HEK293 (cell line): ENCODE results near the gene TMEM255A.
A peak's percentile ranks its signal among the peaks of the same experiment; 100 is the strongest.

Experiments
- BCL11B ChIP-seq: fragments of 450-650 bp; formaldehyde crosslinking; IDR thresholded peaks from 2 replicates; pipeline ENCODE4 v1.5.1; 2016; ENCODE audit warnings: low read depth, missing biosample characterization, missing genetic modification characterization
- HOXD13 ChIP-seq: sonication (generic); formaldehyde crosslinking; IDR thresholded peaks from 2 replicates; pipeline ENCODE4 v1.8.0; 2022; ENCODE audit warnings: missing genetic modification reagents, borderline replicate concordance
- KLF1 ChIP-seq: fragments of 450-650 bp; formaldehyde crosslinking; IDR thresholded peaks from 2 replicates; pipeline ENCODE4 v1.5.1; 2016; ENCODE audit warnings: missing biosample characterization, missing genetic modification characterization
- KLF8 ChIP-seq: fragments of 450-650 bp; formaldehyde crosslinking; IDR thresholded peaks from 2 replicates; pipeline ENCODE4 v1.5.1; 2016; ENCODE audit warnings: missing biosample characterization, missing genetic modification characterization
- SCRT2 ChIP-seq: fragments of 450-650 bp; formaldehyde crosslinking; IDR thresholded peaks from 2 replicates; pipeline ENCODE4 v1.5.1; 2016; ENCODE audit warnings: missing biosample characterization, missing genetic modification characterization
- TRIM28 ChIP-seq: IDR thresholded peaks from 2 replicates; pipeline ENCODE4 v1.6.1; 2011; ENCODE audit warnings: low read length, control low read depth, borderline replicate concordance
- ZBTB44 ChIP-seq: fragments of 450-650 bp; IDR thresholded peaks from 2 replicates; pipeline ENCODE4 v1.5.1; 2018; ENCODE audit warnings: missing biosample characterization, mild to moderate bottlenecking, missing genetic modification characterization
- ZBTB8A ChIP-seq: fragments of 450-650 bp; formaldehyde crosslinking; IDR thresholded peaks from 2 replicates; pipeline ENCODE4 v1.5.1; 2016; ENCODE audit warnings: missing biosample characterization, missing genetic modification characterization
- ZNF157 ChIP-seq: fragments of 450-650 bp; formaldehyde crosslinking; IDR thresholded peaks from 2 replicates; pipeline ENCODE4 v1.5.1; 2016; ENCODE audit warnings: missing biosample characterization, missing genetic modification characterization
- ZNF175 ChIP-seq: fragments of 450-650 bp; formaldehyde crosslinking; IDR thresholded peaks from 2 replicates; pipeline ENCODE4 v1.5.1; 2016; ENCODE audit warnings: missing biosample characterization, missing genetic modification characterization
- ZNF2 ChIP-seq: fragments of 450-650 bp; formaldehyde crosslinking; IDR thresholded peaks from 2 replicates; pipeline ENCODE4 v1.5.1; 2016; ENCODE audit warnings: missing biosample characterization, missing genetic modification characterization
- ZNF214 ChIP-seq: fragments of 450-650 bp; formaldehyde crosslinking; IDR thresholded peaks from 2 replicates; pipeline ENCODE4 v1.5.1; 2017; ENCODE audit warnings: missing biosample characterization, mild to moderate bottlenecking, missing genetic modification characterization, borderline replicate concordance
- ZNF239 ChIP-seq: fragments of 450-650 bp; formaldehyde crosslinking; IDR thresholded peaks from 2 replicates; pipeline ENCODE4 v1.5.1; 2016; ENCODE audit warnings: missing biosample characterization, missing genetic modification characterization
- ZNF24 ChIP-seq: fragments of 450-650 bp; formaldehyde crosslinking; IDR thresholded peaks from 2 replicates; pipeline ENCODE4 v1.5.1; 2016; ENCODE audit warnings: missing biosample characterization, missing genetic modification characterization
- ZNF37A ChIP-seq: fragments of 450-650 bp; IDR thresholded peaks from 2 replicates; pipeline ENCODE4 v1.5.1; 2018; ENCODE audit warnings: missing biosample characterization, missing genetic modification characterization
- ZNF398 ChIP-seq: fragments of 450-650 bp; formaldehyde crosslinking; IDR thresholded peaks from 2 replicates; pipeline ENCODE4 v1.5.1; 2017; ENCODE audit warnings: missing biosample characterization, missing genetic modification characterization
- ZNF433 ChIP-seq: fragments of 450-650 bp; formaldehyde crosslinking; IDR thresholded peaks from 2 replicates; pipeline ENCODE4 v1.5.1; 2016; ENCODE audit warnings: missing biosample characterization, missing genetic modification characterization, low read depth
- ZNF548 ChIP-seq: fragments of 450-650 bp; formaldehyde crosslinking; IDR thresholded peaks from 2 replicates; pipeline ENCODE4 v1.5.1; 2016; ENCODE audit warnings: missing biosample characterization, missing genetic modification characterization
- ZNF585B ChIP-seq: fragments of 450-650 bp; formaldehyde crosslinking; IDR thresholded peaks from 2 replicates; pipeline ENCODE4 v1.5.1; 2016; ENCODE audit warnings: missing biosample characterization, missing genetic modification characterization
- ZNF658 ChIP-seq: fragments of 450-650 bp; formaldehyde crosslinking; IDR thresholded peaks from 2 replicates; pipeline ENCODE4; 2016; ENCODE audit warnings: missing biosample characterization, missing genetic modification characterization
- ZNF660 ChIP-seq: fragments of 450-650 bp; IDR thresholded peaks from 2 replicates; pipeline ENCODE4 v1.5.1; 2018; ENCODE audit warnings: missing biosample characterization, mild to moderate bottlenecking, missing genetic modification characterization
- ZNF677 ChIP-seq: fragments of 450-650 bp; IDR thresholded peaks from 2 replicates; pipeline ENCODE4 v1.5.0; 2018; ENCODE audit warnings: missing biosample characterization, mild to moderate bottlenecking, missing genetic modification characterization, moderate library complexity
- ZNF701 ChIP-seq: fragments of 450-650 bp; formaldehyde crosslinking; IDR thresholded peaks from 2 replicates; pipeline ENCODE4 v1.5.1; 2016; ENCODE audit warnings: missing biosample characterization, missing genetic modification characterization
- ZNF791 ChIP-seq: fragments of 450-650 bp; formaldehyde crosslinking; IDR thresholded peaks from 2 replicates; pipeline ENCODE4 v1.5.1; 2016; ENCODE audit warnings: missing biosample characterization, missing genetic modification characterization
- ZSCAN23 ChIP-seq: fragments of 450-650 bp; formaldehyde crosslinking; IDR thresholded peaks from 2 replicates; pipeline ENCODE4 v1.5.1; 2016; ENCODE audit warnings: missing biosample characterization, missing genetic modification characterization
- TF ChIP-seq, protein P1 (sequence below): fragments of 450-650 bp; formaldehyde crosslinking; IDR thresholded peaks from 2 replicates; pipeline ENCODE4 v1.5.1; 2016; ENCODE audit warnings: missing biosample characterization, missing genetic modification characterization
- TF ChIP-seq, protein P2 (sequence below): fragments of 450-650 bp; formaldehyde crosslinking; IDR thresholded peaks from 2 replicates; pipeline ENCODE4 v1.5.1; 2017; ENCODE audit warnings: missing biosample characterization, missing genetic modification characterization
- TF ChIP-seq, protein P3 (sequence below): fragments of 450-650 bp; formaldehyde crosslinking; IDR thresholded peaks from 2 replicates; pipeline ENCODE4 v1.5.1; 2016; ENCODE audit warnings: missing biosample characterization, missing genetic modification characterization
- TF ChIP-seq, protein P4 (sequence below): fragments of 450-650 bp; formaldehyde crosslinking; optimal IDR thresholded peaks from 2 replicates; pipeline ENCODE3; 2016; ENCODE audit warnings: missing biosample characterization, mild to moderate bottlenecking, missing genetic modification characterization
- TF ChIP-seq, protein P5 (sequence below): fragments of 450-650 bp; formaldehyde crosslinking; IDR thresholded peaks from 2 replicates; pipeline ENCODE4 v1.5.1; 2016; ENCODE audit warnings: missing biosample characterization, missing genetic modification characterization

The TMEM255A gene

DNA sequence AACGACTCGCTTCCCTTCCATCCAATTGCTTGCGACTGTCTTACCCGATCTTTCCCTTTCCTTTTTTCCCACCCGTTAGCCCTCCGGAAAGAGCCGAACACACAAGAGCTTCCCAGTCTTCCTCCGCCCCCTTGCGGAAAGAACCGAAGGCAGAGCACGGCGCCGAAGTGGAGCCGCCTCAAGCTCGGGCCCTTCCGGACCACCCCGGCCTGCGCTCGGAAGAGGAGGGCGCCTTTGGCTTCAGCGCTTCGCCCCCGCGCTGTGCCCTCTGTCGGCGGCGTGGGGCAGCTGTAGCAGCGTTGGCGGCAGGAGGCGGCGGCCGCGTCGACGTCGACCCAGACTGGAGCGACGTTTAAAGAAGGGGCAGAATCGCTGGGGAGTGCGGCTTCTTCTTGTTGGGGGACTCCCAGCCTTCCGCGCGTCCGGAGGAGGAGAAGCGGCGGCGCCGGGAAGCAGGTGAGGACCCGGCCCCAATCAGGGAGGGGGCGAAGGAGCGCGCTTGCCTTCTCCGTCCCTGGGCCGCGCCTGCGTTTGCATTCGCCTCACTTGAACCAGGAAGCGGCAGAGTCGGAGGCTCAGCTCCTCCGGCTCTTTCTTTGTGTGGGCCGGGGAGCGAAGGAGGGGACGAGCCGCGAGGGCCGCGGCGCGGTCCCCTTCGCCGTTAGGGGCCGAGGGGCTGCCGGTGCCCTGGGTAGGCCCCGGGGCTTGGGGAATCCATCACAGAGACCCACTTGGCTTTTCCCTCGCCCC, 60.6 kb downstream of the TMEM255A start, which contains the start of gene ZBTB33 (continued):
- TF ChIP-seq, protein P1, sequence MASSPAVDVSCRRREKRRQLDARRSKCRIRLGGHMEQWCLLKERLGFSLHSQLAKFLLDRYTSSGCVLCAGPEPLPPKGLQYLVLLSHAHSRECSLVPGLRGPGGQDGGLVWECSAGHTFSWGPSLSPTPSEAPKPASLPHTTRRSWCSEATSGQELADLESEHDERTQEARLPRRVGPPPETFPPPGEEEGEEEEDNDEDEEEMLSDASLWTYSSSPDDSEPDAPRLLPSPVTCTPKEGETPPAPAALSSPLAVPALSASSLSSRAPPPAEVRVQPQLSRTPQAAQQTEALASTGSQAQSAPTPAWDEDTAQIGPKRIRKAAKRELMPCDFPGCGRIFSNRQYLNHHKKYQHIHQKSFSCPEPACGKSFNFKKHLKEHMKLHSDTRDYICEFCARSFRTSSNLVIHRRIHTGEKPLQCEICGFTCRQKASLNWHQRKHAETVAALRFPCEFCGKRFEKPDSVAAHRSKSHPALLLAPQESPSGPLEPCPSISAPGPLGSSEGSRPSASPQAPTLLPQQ, result 0 out of 2 replicates have a peak, but pooled peaks have one; percentile 54
- TF ChIP-seq KLF8 (tag by site-specific recombination), result peak; percentile 33; the same call in 1 of the 2 replicates
- TF ChIP-seq SCRT2, result no peak
- TF ChIP-seq, protein P2, sequence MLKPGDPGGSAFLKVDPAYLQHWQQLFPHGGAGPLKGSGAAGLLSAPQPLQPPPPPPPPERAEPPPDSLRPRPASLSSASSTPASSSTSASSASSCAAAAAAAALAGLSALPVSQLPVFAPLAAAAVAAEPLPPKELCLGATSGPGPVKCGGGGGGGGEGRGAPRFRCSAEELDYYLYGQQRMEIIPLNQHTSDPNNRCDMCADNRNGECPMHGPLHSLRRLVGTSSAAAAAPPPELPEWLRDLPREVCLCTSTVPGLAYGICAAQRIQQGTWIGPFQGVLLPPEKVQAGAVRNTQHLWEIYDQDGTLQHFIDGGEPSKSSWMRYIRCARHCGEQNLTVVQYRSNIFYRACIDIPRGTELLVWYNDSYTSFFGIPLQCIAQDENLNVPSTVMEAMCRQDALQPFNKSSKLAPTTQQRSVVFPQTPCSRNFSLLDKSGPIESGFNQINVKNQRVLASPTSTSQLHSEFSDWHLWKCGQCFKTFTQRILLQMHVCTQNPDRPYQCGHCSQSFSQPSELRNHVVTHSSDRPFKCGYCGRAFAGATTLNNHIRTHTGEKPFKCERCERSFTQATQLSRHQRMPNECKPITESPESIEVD (tag by site-specific recombination), result no peak
- TF ChIP-seq ZNF701 (tag by site-specific recombination), result no peak
- no peak for TF ChIP-seq ZNF24 (tag by site-specific recombination)
- 0 out of 2 replicates have a peak, but pooled peaks have one; percentile 17 for TF ChIP-seq BCL11B (tag by site-specific recombination)
- TF ChIP-seq ZNF214 (tag by site-specific recombination), result no peak
- no peak for TF ChIP-seq ZNF157
- no peak for TF ChIP-seq ZNF433
- TF ChIP-seq TRIM28, result no peak
- no peak for TF ChIP-seq KLF1 (tag by site-specific recombination)
- TF ChIP-seq ZNF239 (tag by site-specific recombination), result no peak
- TF ChIP-seq, protein P3, sequence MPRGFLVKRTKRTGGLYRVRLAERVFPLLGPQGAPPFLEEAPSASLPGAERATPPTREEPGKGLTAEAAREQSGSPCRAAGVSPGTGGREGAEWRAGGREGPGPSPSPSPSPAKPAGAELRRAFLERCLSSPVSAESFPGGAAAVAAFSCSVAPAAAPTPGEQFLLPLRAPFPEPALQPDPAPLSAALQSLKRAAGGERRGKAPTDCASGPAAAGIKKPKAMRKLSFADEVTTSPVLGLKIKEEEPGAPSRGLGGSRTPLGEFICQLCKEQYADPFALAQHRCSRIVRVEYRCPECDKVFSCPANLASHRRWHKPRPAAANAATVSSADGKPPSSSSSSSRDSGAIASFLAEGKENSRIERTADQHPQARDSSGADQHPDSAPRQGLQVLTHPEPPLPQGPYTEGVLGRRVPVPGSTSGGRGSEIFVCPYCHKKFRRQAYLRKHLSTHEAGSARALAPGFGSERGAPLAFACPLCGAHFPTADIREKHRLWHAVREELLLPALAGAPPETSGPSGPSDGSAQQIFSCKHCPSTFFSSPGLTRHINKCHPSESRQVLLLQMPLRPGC, result no peak
- no peak for TF ChIP-seq ZNF677 (tag by site-specific recombination)
- no peak for TF ChIP-seq ZSCAN23 (tag by site-specific recombination)
- TF ChIP-seq ZNF398 (tag by site-specific recombination), result 0 out of 2 replicates have a peak, but pooled peaks have one; percentile 14
- no peak for TF ChIP-seq ZBTB44
- no peak for TF ChIP-seq HOXD13 (CRISPR knock-in tag)
- peak; percentile 61 for TF ChIP-seq ZBTB8A (tag by site-specific recombination)
- TF ChIP-seq ZNF660 (tag by site-specific recombination), result peak; percentile 39; the same call in 1 of the 2 replicates
- TF ChIP-seq ZNF37A (tag by site-specific recombination), result no peak
- no peak for TF ChIP-seq ZNF658
- TF ChIP-seq ZNF2 (tag by site-specific recombination), result peak; percentile 56
- no peak for TF ChIP-seq ZNF175 (tag by site-specific recombination)
- TF ChIP-seq ZNF585B (tag by site-specific recombination), result no peak
- TF ChIP-seq, protein P4, sequence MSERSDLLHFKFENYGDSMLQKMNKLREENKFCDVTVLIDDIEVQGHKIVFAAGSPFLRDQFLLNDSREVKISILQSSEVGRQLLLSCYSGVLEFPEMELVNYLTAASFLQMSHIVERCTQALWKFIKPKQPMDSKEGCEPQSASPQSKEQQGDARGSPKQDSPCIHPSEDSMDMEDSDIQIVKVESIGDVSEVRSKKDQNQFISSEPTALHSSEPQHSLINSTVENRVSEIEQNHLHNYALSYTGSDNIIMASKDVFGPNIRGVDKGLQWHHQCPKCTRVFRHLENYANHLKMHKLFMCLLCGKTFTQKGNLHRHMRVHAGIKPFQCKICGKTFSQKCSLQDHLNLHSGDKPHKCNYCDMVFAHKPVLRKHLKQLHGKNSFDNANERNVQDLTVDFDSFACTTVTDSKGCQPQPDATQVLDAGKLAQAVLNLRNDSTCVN, result peak; percentile 92
- TF ChIP-seq, protein P5, sequence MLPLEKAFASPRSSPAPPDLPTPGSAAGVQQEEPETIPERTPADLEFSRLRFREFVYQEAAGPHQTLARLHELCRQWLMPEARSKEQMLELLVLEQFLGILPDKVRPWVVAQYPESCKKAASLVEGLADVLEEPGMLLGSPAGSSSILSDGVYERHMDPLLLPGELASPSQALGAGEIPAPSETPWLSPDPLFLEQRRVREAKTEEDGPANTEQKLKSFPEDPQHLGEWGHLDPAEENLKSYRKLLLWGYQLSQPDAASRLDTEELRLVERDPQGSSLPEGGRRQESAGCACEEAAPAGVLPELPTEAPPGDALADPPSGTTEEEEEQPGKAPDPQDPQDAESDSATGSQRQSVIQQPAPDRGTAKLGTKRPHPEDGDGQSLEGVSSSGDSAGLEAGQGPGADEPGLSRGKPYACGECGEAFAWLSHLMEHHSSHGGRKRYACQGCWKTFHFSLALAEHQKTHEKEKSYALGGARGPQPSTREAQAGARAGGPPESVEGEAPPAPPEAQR, result no peak
- TF ChIP-seq ZNF791 (tag by site-specific recombination), result no peak
- TF ChIP-seq ZNF548 (tag by site-specific recombination), result no peak
